Mucosa of descending colon (tissue), 3 donors: Measurements from ENCODE around the gene FTHL17. TPM values are rescaled to one million over a fixed set of nuclear protein-coding genes. Genes with fewer than 3 reads are reported as not detected.

ENCODE experiments used
- ATAC-seq: fragments of 200-7000 bp; cut with Tn5 transposase; one replicate; pipeline ENCODE4 v1.9.1; 2020; ENCODE audit warnings: mild to moderate bottlenecking, moderate library complexity
- DNase-seq, 3 donors: peaks; one replicate each; pipeline ENCODE4 v3.0.0-alpha.2; 2020
- H3K36me3 ChIP-seq: fragments of 200-600 bp; one replicate; pipeline ENCODE4 v1.8.0; 2021; ENCODE audit warnings: low read depth, mild to moderate bottlenecking
- H3K4me1 ChIP-seq: fragments of 200-600 bp; one replicate; pipeline ENCODE4 v1.8.0; 2021; ENCODE audit warnings: low read depth, mild to moderate bottlenecking
- H3K4me3 ChIP-seq: fragments of 200-600 bp; one replicate; pipeline ENCODE4 v1.8.0; 2021; ENCODE audit warnings: mild to moderate bottlenecking
- H3K9me3 ChIP-seq: fragments of 200-600 bp; one replicate; pipeline ENCODE4 v1.8.0; 2021; ENCODE audit warnings: mild to moderate bottlenecking
- CTCF ChIP-seq: fragments of 200-600 bp; IDR thresholded peaks from one replicate; pipeline ENCODE4 v1.8.0; 2022; ENCODE audit warnings: antibody characterized with exemption, mild to moderate bottlenecking
- intact Hi-C, 2 donors: fragments of 100-400 bp; cut with DNase I in 1 of 2; cut with micrococcal nuclease in 1 of 2; formaldehyde crosslinking; loops; one replicate each; pipeline versions ENCODE4 v1.11.0 to v1.11.1; 2022; cut with DNase I, micrococcal nuclease
- total RNA-seq, 3 donors: library from RNA; stranded (reverse); fragmentation: NEBNext Ultra II Directional in 2 of 3; extraction: Animal tissue kit (Norgen Biotek cat#: 25700) in 2 of 3; gene quantifications; one replicate each; pipeline versions ENCODE4 v1.2.1 to v1.2.4, GENCODE V29; 2021 to 2023
- donor health status: DM: no; HTN: no; CAD: no; lungs with moderate emphysema.
- donor health status: DM: no; HTN: no; CAD: no.
- donor health status: DM: no; HTN: yes; CAD: no.

FTHL17 gene
- total RNA-seq, 3 donors from 2014 or later = not detected

- no peaks in the 10 kb centered on the region for H3K36me3 ChIP-seq
- no peak for DNase-seq
- H3K4me1 ChIP-seq = no peaks in the 10 kb centered on the region
- H3K9me3 ChIP-seq = no peaks in the 10 kb centered on the region
- no peak for TF ChIP-seq CTCF
- intact Hi-C loops = no loop called here
- H3K4me3 ChIP-seq = no peak overlapping the region
- ATAC-seq = no peak
Observed at GRCh38 chrX:31110657-31111056, 38.8 kb upstream of the FTHL17 start.

- intact Hi-C loops = no loop called here
- Histone ChIP-seq H3K36me3 (no peaks in the 10 kb centered on the region), H3K4me1 (no peaks in the 10 kb centered on the region), H3K9me3 (no peaks in the 10 kb centered on the region), H3K4me3 (no peak overlapping the region)
- DNase-seq (no peak), ATAC-seq (no peak)
- TF ChIP-seq CTCF = no peak
Observed at GRCh38 chrX:31099536-31100090, 27.8 kb upstream of the FTHL17 start.

GRCh38 chrX:31098079-31098478, 26.2 kb upstream of the FTHL17 start:
- no peaks in the 10 kb centered on the region for H3K4me1 ChIP-seq
- no peaks in the 10 kb centered on the region for H3K36me3 ChIP-seq
- no peak for TF ChIP-seq CTCF
- intact Hi-C loops = no loop called here
- H3K9me3 ChIP-seq = no peaks in the 10 kb centered on the region
- ATAC-seq (no peak), DNase-seq (no peak)
- no peak overlapping the region for H3K4me3 ChIP-seq

DNA sequence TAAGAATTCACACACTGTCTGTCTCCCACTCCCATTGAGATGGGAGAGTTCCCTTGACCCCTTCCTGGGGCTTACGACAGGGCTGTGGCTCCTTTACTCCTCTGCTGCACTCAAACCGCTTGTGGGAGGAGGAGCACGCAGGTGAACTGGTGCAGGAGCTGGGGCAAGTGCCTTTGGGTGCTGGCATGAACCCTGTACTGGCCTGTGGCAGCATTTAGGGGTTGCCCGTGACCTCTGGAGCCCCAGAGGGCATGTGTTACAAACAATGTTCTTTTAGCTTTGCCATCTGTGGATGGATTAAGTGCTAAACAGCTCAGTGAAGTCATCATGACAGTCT, 21.8 kb upstream of the FTHL17 start:
- intact Hi-C loops = no loop called here
- ATAC-seq (no peak), DNase-seq (no peak)
- Histone ChIP-seq H3K4me1 (no peaks in the 10 kb centered on the region), H3K9me3 (no peaks in the 10 kb centered on the region), H3K4me3 (no peak overlapping the region), H3K36me3 (no peaks in the 10 kb centered on the region)
- no peak for TF ChIP-seq CTCF

DNA sequence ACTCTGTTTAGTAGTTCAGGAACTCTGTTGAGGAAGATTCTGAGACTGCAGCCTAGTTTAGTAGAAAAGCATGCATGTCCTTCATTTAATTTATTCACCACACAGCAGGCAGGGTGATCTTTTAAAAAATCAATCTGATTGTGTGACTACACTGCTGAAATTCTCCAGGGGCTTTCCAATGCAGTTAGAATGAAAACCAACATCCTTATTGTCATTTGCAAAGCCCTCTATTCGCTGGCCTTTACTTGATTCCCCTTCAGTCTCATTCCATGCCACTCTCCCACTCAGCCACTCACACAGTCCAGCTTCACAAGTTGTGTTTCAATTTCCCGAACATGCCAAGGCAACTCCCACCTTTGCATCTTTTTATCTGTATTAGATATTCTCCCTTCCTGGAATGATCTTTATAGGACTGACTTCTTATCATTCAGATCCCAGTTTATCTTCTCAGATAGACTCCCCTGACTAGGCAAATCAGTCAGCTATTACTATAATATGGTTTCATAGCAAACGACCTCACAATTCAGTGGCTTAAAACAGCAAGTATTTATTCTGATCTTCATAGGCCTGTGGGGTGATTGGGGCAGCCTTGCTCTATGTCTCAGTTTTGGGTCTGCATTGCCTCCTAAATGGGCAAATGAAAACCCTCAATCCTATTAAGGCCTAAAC, 21.3 kb upstream of the FTHL17 start:
- Histone ChIP-seq H3K9me3 (no peaks in the 10 kb centered on the region), H3K36me3 (no peaks in the 10 kb centered on the region), H3K4me1 (no peaks in the 10 kb centered on the region), H3K4me3 (no peak overlapping the region)
- intact Hi-C loops = no loop called here
- DNase-seq (no peak), ATAC-seq (no peak)
- no peak for TF ChIP-seq CTCF

- no peak for ATAC-seq
Observed at GRCh38 chrX:31092476-31092875, 20.6 kb upstream of the FTHL17 start.

More at GRCh38 chrX:31092476-31092875, 20.6 kb upstream of the FTHL17 start:
- DNase-seq = no peak
- no peak for TF ChIP-seq CTCF
- intact Hi-C loops = no loop called here
- no peaks in the 10 kb centered on the region for H3K4me1 ChIP-seq
- H3K36me3 ChIP-seq = no peaks in the 10 kb centered on the region
- H3K4me3 ChIP-seq = no peak overlapping the region
- no peaks in the 10 kb centered on the region for H3K9me3 ChIP-seq
